Activated T-helper 1 cell treated with anti-CD3 and anti-CD28 coated beads, Interleukin-2, amount 50 U/mL, for 16 hours (primary cell): ENCODE results near the gene SSR1.

Source experiments
- DNase-seq, 2 donors: peaks; one replicate each; pipeline ENCODE4 v3.0.0-alpha.2; 2020; ENCODE audit warnings: low read depth in 1 of 2, low spot score in 1 of 2

Gene SSR1

DNA sequence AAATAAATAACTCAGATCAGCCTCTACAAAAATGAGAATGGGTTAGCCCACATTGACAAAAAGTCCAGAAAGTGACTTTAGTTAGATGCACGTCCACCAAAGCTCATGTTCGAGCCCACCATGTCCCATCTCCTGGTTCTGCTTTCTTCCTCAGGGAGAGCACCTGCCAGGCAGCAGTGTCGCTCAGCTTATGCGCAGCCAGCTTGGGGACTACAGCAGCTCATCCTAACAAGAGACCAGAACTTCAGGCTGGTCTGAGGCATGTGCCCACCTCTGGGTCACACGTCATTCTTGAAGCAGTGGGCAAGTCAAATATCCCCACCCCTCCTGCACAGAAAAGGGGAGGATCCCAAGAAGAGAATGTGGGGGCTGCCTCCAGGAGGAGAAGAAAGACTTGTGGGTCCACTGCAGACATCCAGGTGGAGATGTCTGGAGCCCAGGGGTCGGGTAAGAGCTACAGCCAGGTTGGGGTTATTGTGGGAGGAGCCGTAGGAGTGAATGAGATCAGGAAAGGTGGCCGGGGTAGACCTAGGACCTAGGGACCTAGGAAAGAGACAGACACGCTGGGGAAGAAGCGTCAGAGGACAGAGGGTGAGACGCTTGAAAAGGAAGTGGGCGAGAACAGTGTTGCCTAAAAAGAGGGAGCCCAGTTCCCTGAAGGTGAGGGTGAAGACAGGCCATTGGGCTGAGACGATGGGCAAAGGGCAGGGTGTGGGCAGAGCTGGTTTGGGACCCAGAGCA, 52.5 kb downstream of the SSR1 start:
- DNase-seq: no peak

DNA sequence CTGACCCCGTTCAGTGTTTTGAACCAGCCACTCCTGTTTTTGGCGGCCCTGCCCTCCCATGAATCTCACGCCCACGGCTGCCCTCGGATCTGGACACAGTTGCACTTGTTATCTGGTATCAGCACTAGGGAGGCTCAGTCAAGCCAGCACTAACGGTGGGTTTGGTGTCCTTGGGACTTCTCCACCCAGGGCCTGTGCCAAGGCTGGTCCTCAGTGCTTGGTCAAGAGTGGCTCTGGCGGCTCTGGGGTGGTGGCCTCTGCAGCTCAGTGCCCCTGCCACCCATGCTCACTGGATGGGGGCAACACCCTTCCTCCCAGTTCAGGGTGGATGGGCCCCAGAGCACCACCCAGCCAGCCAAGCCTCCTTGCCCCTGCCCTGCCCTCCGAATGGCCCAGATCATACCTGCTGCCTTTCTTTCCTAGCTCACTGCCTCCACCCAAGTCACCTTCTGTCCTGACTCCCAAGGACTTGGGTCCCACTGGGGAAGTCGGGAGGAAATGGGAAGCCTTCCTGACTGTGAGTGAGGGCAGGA, 54.7 kb downstream of the SSR1 start:
- no peak for DNase-seq

DNA sequence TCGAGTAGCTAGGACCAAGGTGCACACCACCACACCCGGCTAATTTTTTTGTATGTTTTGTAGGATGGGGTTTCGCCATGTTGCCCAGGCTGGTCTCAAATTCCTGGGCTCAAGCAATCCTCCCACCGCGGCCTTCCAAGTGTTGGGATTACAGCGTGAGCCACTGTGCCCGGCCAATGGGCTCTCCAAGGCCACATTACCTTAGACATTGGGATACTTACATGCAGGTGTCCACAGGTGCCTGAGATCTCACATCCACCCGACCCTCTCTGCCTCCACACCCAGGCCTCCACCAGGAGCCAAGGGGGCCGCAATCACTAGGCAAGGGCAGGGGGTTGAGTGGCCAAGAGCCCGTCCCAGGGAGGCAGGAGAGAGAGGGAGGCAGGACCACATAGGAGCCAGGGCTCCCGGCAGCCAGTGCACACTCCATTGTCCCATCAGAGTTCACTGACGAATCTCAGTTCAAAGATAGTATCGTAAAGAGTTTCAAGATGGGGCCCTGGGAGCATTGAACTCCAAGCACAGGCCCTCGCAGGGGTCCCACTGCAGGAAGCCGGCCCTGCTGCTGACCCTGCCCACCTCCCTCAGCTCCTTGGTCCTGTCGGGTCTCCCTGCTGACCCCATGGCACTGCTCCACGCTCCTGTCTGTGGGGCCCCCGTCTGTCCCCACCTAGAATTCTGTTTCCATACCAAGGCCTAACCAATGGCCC, 55.3 kb downstream of the SSR1 start:
- DNase-seq: no peak

DNA sequence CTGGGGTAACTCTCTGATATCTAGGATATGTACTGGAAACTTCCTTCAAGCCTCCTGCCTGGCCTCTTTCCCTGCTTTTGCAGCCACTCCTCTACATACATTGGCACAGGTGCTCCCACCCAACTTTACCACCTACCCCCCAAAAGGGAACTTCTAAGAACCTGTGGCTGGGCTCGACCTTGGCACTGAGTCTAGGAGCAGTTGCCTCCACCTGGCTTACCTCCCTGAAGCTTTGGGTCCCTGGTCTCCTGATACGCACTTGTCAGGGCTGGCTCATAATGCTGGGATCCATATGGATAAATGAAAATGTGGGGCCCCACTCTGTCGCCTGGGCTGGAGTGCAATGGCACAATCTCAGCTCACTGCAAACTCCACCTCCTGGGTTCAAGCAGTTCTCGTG, 56.2 kb downstream of the SSR1 start:
- DNase-seq: no peak

DNA sequence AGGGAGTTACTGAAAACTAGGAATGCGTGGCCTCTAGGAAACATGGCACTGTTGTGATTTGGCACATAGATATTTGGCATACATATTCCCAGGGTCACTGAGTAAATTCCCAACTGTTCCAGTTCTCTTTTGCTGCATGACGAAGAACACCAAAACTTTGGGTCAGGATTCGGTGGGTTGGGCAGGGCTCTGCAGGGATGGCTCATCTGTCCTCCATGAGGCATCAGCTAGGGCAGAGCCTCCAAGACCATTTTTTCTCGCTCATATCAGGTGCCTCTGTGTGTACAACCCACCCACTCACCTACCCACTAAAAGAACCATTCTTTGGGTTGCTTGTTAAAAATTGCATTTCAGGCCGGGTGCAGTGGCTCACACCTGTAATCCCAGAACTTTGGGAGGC, 57.1 kb downstream of the SSR1 start:
- no peak for DNase-seq

DNA sequence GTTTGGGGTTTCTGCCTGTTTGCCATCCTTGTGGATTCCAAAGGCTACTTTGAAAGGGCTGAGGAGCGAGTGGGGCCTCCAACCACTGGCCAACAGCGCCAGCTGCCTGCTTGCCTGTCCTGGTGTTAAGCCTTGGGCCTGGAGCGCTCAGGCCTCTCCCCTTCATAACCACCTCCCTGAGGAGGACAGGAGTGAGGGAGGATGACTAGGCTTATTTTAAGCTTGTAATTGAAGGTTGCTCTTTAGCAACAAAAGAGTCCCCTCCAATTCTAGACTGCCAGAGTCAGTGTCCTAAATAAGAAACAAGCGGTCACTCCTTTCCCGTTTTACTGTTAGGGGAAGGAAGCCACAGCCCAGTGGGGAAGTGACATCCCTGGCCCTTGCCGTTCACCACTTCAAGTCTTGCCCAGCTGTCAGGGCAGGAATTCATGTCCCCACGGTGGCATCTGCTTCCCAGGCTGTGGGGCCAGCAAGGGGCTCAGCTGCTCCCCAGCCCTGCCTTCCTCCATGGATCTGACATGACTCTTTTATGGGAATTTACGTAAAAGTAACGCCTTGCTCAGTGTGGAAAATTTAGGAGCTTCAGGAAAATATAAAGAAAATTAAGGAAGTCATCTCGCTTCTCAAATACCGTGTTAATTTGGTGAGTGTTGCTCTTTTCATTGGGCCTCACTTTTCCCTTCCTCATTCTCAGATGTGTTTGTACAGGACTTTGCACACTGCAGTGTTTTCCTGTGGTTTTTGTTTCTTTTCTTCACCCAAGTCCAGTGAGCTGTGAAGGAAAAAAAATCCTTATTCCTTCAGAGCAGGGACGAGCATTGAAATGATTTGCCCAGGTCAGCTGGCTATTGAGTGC, 57.8 kb downstream of the SSR1 start:
- no peak for DNase-seq

DNA sequence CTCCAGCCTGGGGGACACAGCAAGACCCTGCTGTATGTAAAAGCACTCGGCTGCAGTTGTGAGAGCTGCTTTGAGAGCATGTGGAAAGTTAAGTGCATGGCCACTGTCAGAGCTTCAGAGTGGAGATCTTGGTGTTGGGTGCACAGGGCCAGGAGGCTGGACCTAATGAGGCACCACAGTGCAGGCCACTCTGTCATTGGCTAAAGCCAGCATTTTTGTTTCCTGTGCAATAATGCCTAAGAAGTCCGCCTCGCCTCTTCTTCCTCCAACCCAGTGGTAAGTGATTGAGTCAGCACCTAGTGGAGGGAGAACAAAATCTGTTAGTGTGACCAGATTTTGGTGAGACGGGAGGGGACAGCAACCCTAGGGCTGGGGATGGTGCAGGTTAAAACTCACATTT, 60.6 kb downstream of the SSR1 start:
- no peak for DNase-seq

DNA sequence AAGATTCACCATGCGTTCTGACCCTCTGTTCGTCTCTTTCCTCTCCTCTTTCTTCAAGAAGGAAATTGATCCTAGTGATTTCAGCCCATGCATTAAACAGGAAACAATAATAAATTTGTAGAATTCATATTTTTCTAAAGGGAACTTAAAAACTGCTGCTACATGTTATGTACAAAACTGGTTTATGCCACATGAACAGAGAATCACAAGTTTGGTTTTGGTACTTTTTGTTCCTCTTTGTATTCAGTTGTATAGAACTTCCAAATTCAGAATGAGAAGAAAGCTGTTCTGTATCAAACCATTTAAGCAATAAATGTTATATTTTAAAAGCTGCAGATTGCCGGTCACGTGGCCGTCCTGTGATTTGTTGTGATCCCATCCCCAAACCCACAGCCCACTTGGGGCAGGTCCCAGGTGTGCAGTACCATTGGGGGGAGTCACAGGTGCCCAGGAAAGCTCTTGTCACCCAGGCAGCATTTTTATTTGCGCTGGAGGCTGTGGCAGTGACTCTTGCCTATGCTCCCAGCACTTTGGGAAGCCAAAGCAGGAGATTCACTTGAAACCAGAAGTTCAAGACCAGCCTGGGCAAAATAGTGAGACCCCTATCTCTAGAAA, 61.2 kb downstream of the SSR1 start:
- no peak for DNase-seq

DNA sequence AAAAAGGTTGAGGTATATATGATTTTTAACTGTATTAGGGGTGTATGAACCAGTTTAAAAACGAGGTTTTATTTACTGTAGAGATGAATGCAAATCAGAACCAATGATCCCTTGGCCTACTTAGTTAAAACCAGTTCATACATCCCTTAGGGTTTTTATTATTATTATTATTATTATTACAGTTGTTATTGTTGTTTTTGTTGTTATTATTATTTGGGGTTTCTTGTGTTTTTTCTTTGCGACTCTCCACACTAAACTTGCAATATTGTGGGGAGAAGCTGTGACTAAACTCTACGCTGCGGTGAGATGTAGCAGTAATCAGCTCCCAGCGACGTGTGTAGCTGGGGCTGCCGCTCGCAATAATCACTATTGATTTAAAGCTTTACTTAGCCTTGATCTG, 62.2 kb downstream of the SSR1 start:
- DNase-seq: no peak

DNA sequence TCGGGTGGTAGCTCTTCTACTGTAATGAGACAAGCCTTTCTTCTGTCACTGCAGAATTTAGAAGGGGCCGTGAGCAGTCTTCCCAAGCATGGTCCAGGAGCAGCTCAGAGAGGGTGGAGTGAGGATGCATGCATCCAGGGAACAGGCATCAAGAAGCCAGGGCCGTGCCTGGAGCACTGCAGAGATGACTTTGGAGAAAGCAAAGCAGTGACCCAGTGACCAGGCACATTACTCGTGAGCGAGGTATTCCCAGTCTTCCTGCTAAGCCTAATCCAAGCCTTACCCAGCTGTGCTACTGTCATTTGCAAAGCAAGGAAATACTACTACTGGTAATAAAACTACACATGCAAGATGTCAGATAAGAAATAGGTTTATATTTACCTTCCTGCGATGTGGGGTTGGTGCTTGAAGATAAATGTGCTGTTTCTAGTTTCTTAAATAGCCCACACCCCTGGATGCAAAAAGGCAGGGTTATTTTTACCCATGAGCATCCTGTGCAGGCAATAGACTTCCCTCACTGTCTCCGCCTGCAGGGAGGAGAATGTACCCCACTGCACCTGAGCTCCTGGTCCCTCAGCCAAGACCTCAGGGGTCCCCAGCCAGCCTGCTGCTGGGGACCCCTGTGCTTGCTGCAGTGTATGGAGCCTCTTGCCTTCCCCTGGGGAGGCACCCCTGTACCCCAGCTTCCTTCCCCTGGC, 62.9 kb downstream of the SSR1 start:
- DNase-seq: no peak

DNA sequence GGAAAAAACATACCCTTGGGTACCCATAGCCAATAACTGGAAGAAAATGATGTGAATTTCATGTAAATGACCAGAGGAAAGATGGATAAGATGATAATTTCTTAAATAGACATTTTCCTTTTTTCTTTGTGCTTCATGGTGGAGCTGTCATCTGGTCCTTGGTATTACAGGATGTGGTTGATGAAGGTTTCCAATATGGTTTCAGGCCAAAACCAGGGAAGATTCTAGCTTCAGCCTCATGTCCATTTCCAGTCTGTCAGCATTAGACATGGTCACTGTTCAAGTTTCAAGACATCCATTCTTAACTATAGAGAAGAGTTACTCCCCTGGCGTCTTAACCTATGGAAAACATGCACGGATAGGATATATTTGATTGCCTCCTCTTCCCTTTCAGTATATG, 63.6 kb downstream of the SSR1 start:
- DNase-seq: no peak

DNA sequence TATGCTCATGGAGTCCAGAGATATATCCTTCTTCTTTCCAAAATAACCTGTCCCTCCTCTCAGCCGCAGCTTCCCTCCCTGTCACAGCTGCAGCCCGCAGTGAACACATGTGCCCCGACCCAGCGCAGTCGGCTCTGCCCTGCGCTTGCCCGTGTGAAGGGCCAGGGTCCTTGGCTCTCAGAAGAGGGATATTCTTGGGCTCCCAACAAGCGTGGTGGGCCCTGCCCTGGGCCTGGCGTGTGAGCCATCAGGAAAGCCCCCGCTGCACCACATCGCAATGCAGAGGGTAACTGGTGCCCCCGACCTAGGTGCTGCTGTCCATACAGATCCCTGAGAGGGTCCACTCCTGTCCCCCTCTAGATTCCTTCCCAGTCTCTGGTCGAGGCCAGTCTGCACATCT, 65.2 kb downstream of the SSR1 start:
- no peak for DNase-seq

DNA sequence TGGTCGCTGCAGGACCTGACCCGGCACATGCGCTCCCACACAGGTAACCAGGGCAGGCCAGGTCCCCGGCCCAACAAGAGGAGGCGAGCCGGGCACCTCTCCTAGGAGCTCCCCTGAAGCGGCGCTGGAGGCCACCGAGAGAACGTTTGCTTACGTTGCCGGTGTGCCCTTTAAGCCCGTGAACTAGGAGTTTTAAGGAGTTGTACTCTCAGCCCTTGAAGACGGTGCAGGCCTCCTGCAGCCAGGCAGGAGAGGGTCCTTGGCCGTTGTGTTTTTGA, 65.9 kb downstream of the SSR1 start:
- DNase-seq: no peak

DNA sequence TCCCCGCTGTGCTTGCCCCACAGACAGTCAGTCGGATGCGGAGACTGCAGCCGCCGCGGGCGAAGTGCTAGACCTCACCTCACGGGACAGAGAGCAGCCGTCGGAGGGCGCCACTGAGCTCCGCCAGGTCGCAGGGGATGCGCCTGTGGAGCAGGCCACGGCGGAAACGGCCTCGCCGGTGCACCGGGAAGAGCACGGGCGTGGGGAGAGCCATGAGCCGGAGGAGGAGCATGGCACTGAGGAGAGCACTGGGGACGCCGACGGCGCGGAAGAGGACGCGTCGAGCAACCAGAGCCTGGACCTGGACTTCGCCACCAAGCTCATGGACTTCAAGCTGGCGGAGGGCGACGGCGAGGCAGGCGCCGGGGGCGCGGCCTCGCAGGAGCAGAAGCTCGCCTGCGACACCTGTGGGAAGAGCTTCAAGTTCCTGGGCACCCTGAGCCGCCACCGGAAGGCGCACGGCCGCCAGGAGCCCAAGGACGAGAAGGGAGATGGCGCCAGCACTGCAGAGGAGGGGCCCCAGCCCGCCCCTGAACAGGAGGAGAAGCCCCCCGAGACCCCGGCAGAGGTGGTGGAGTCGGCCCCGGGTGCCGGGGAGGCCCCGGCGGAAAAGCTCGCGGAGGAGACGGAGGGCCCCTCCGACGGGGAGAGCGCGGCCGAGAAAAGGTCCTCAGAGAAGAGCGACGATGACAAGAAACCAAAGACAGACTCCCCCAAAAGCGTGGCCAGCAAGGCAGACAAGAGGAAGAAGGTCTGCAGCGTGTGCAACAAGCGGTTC, 66.4 kb downstream of the SSR1 start:
- DNase-seq: no peak

DNA sequence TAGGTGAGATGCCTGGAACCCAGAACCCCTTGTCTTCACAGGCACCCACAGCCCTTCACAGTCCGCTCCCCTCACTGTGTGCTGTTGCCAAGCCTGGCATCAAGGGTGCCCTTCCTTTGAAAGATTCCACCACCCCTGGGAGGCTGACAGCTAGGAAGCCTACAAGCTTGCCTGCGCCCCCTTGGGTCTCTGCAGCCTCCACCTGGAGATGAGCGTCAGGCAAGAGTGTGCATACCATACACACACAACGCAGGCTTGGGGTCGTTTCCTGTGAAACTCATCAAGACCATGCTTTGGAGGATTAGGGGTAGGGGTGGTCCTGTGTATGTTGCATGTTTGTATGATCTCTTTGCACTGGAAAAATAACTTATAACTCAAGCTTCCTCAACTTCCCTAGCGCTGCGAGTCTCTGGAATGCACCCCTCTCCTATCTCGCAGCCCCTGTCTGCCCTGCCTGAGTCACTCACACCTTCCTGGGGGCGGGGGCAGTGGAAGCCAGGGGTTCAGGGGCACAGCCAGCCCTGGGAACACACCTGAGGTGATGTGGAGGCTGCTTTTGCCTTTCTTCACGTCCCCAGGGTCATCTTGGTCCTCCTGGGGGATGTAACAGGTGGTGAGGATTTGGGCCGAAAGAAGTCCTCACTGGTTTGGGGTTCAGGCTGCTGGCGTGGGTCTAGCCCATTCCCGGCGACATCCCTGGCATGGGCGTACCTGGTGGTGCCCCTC, 67.2 kb downstream of the SSR1 start:
- no peak for DNase-seq

DNA sequence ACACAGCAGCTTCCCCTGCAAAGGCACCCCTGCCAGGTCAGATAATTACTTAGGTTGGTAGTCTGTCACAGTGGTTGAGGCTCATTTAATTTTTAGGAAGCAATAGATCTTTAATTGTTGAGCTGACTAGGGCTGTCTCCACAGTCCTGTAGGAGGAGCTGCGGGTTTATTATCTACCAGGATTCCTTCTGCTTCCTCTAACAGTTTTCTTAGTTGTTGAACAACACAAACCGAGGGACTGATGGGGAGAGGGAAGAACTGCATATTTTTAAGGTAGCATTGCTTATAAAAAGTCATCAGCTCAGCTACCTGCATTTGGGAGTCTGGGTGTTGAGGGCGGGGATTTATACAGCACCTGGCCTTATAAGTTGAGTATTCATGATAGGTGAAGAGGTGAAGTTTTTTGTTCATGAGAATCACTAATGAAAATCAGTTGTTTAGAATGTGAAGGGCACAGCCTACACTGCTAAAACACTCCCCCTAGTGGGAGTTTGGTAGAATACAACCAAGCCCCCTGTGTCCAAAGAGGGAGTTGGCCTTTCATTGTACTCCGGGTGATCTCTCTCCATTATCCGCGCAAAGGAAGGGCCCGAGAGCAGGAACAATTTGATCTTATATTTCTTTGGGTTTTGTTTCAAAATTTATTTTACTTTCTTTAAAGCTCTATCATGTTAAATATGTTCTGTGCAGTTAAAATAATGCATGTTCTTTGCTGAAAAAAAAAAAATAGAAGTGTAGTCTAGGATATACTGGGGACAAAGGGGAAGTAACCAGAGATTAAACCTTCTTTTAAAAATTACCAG, 69.6 kb downstream of the SSR1 start:
- DNase-seq: no peak

DNA sequence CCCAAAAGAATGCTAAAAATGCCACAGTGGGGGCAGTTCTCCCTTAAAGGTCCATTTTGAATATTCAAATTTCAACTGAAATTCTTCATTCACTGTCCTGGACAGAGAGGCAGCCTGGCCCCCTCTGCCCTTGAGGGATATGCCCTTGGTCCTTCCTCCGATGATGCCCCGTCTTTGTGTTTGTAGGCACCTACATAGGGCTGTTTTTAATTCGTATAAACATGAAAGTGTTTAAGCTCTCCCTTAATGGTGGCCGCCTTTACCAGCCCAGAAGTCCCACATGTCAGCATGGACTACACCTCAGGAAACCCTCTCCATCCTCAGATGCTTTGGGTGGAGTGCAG, 70.2 kb downstream of the SSR1 start:
- no peak for DNase-seq

DNA sequence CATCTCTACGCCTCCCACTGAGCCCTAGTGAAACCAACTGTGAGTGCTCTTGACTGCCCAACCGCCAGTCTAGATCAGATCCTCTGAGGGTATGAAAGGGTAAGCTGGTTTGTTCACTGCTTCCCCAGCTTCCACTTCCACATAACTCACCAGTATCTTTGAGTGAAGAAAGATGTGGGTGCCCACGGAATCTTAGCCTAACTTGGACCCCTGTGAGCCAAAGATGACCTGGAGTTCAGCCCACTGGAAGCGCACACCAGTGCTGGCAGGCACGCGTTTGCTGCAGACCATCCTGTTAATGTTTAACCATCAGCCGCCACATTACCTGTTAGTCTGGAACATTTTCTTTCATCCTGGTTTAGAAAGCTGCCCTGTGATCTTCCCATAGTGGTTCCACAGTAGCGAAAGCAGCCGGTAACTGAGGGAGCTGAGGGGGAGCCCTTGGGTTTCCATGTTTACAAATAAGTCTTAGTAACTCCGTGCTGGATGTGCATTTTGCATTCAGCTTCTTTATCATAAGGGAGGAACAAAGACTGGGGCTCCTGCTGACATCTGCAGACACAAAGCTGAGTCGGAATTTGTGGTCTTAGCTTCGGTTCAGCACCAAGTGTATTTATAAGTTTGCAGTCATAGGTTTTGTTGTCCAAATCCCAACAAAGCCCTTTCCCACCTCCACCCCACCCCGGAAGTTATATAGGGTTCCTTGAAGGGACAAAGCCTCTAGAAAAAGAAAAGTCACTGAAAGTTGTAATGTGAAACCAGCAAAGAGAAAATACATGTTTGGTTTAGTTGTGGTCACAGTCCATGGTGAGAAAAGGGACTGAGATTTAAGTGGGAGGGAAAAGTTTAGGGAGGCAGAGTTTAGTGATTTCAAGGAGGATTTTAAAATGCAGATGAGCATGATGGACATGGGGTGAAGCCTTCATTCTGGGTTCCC, 71.0 kb downstream of the SSR1 start:
- DNase-seq: no peak
